ENCODE data around the gene TMC7. TPM values are rescaled to one million over a fixed set of nuclear protein-coding genes. Genes with fewer than 3 reads are reported as not detected.
A peak's percentile ranks its signal among the peaks of the same experiment; 100 is the strongest.

The TMC7 gene
- total and polyA plus RNA-seq, 9 of the 15 experiments (the other 6 are each of a cell fraction or from before 2014, with no cell fraction given): 0.08 to 2.0 (median 1.5) TPM

DNA sequence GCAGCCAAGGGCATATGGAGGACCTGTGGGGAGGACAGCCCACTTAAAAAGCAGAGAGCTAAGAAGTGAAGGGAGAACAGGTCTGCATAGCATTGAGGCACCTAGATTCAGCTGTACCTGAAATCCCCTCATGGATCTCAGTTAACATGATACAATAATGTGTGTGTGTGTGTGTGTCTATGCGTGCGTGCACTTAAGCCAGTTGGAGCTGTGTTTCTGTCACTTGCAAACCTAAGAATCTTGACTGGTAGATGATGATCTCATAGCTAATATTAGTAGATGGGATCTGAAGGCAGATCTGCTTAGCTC lies 128.3 kb downstream of the TMC7 start:
- intact Hi-C loops (cut with micrococcal nuclease) (no loop called here), in situ Hi-C loops (cut with MboI) (no loop called here)
- peaks cover 4 to 26% of the 10 kb centered on the region in 2 experiments; a peak in 3 of 5 replicates for H3K4me1 ChIP-seq (replicated peaks in 1 of 2; ENCODE audit: control insufficient read depth in 2 of 2, insufficient read depth in 2 of 2, low read length in 2 of 2)
- 69% methylated on average over 2 of the region's 2 CpGs for WGBS (ENCODE audit: insufficient coverage, low coverage, missing lambda C conversion rate)
- H3K27me3 ChIP-seq (ENCODE audit: control insufficient read depth in 2 of 2, insufficient read depth in 2 of 2, low read length in 2 of 2): no peaks in the 10 kb centered on the region
- H4K20me1 ChIP-seq (replicated peaks; ENCODE audit: control insufficient read depth, insufficient read depth, low read length): no peaks in the 10 kb centered on the region
- ATAC-seq (no peak), DNase-seq (ENCODE audit: extremely low read depth in 1 of 4, low spot score in 3 of 4) (no peak), FAIRE-seq (no peak)
- ChIA-PET POLR2A (interaction anchor here (1.1 to 1.8 kb wide), 3 partner anchors 11 to 67 kb away, joined by 3 to 5 read pairs (median 3); no protein-coding TSS in a partner anchor), CTCF (ENCODE audit: low intra/inter-chr PET ratio) (no interaction called here)
- no peaks in the 10 kb centered on the region for H3K9me1 ChIP-seq (ENCODE audit: control insufficient read depth, insufficient read depth, low read length)
- no peaks in the 10 kb centered on the region for H3K79me2 ChIP-seq (ENCODE audit: control insufficient read depth, insufficient read depth, low read length)
- H3K27ac ChIP-seq (ENCODE audit: extremely low read depth, low read depth, low read length): no peak overlapping the region
- BruUV-seq (replicated peaks): no TSS peak
- no peaks in the 10 kb centered on the region for H3K9me3 ChIP-seq (replicated peaks; ENCODE audit: control insufficient read depth, insufficient read depth, low read depth, low read length)
- H3K36me3 ChIP-seq (ENCODE audit: control insufficient read depth, insufficient read depth, low read length): no peaks in the 10 kb centered on the region
- H3K4me3 ChIP-seq: no peak overlapping the region
- H2AFZ ChIP-seq (ENCODE audit: low read depth, low read length): no peak overlapping the region
- no peak overlapping the region for H3K4me2 ChIP-seq (ENCODE audit: insufficient read depth, low read length)
- TF ChIP-seq, protein P1, sequence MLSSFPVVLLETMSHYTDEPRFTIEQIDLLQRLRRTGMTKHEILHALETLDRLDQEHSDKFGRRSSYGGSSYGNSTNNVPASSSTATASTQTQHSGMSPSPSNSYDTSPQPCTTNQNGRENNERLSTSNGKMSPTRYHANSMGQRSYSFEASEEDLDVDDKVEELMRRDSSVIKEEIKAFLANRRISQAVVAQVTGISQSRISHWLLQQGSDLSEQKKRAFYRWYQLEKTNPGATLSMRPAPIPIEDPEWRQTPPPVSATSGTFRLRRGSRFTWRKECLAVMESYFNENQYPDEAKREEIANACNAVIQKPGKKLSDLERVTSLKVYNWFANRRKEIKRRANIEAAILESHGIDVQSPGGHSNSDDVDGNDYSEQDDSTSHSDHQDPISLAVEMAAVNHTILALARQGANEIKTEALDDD (IDR thresholded peaks at IDR 0.05): no peak
- TF ChIP-seq ZNF263 (CRISPR knock-in tag; IDR thresholded peaks at IDR 0.05; ENCODE audit: borderline replicate concordance): peak; percentile 66; the same call in 1 of the 2 replicates
- no peak overlapping the region for H3K9ac ChIP-seq (ENCODE audit: insufficient read depth in 1 of 2, low read depth in 2 of 2, low read length in 2 of 2)

Small RNA genes within 50 kb of the gene (small RNA-seq; reads per million reads assigned to genes)
- not detected for gene RNU6-1340P

Other genes starting within 250 kb of the TMC7 start
- gene RPS15A, start 193.6 kb upstream of the TMC7 start, total RNA-seq (2014; rRNA removed): 1,397 and 1,443 TPM in 2 replicates
- gene RPS15A, start 193.6 kb upstream of the TMC7 start, total RNA-seq (2014; rRNA removed; fragmentation: Illumina TruSeq; extraction: Trizol): 3,559 and 3,761 TPM in 2 replicates
- 2,642 and 2,798 TPM in 2 replicates for gene RPS15A, start 193.6 kb upstream of the TMC7 start, total RNA-seq (2015; rRNA removed; fragmentation: Illumina TruSeq; extraction: Trizol)
- 1,796 and 2,160 TPM in 2 replicates for gene RPS15A, start 193.6 kb upstream of the TMC7 start, total RNA-seq (2021)
- gene RPS15A, start 193.6 kb upstream of the TMC7 start, polyA plus RNA-seq (2011; rRNA removed): 5,474 and 6,005 TPM in 2 replicates
- 3,581 and 3,787 TPM in 2 replicates for gene RPS15A, start 193.6 kb upstream of the TMC7 start, polyA plus RNA-seq (2014; fragmentation: Illumina TruSeq; extraction: Trizol)
- gene RPS15A, start 193.6 kb upstream of the TMC7 start, polyA plus RNA-seq (2014; fragmentation: Nextera tagmentation; extraction: Ambion mirVana): 1,000 to 10,000 TPM; 1,986 to 2,037 TPM
- gene RPS15A, start 193.6 kb upstream of the TMC7 start, polyA plus RNA-seq (2014; rRNA removed): 4,631 and 4,801 TPM in 2 replicates
- gene ARL6IP1, start 182.4 kb upstream of the TMC7 start, total RNA-seq (2014; rRNA removed): 102 and 224 TPM in 2 replicates
- 174 and 193 TPM in 2 replicates for gene ARL6IP1, start 182.4 kb upstream of the TMC7 start, total RNA-seq (2014; rRNA removed; fragmentation: Illumina TruSeq; extraction: Trizol)
- 135 and 146 TPM in 2 replicates for gene ARL6IP1, start 182.4 kb upstream of the TMC7 start, total RNA-seq (2015; rRNA removed; fragmentation: Illumina TruSeq; extraction: Trizol)
- 124 and 126 TPM in 2 replicates for gene ARL6IP1, start 182.4 kb upstream of the TMC7 start, total RNA-seq (2021)
- gene ARL6IP1, start 182.4 kb upstream of the TMC7 start, polyA plus RNA-seq (2011; rRNA removed): 223 and 306 TPM in 2 replicates
- 161 and 162 TPM in 2 replicates for gene ARL6IP1, start 182.4 kb upstream of the TMC7 start, polyA plus RNA-seq (2014; fragmentation: Illumina TruSeq; extraction: Trizol)
- 100 to 1,000 TPM; 291 to 391 TPM for gene ARL6IP1, start 182.4 kb upstream of the TMC7 start, polyA plus RNA-seq (2014; fragmentation: Nextera tagmentation; extraction: Ambion mirVana)
- gene ARL6IP1, start 182.4 kb upstream of the TMC7 start, polyA plus RNA-seq (2014; rRNA removed): 123 and 130 TPM in 2 replicates
- gene SMG1, start 57.5 kb upstream of the TMC7 start, total RNA-seq (2014; rRNA removed): 23.2 and 23.5 TPM in 2 replicates
- 37.6 and 43.3 TPM in 2 replicates for gene SMG1, start 57.5 kb upstream of the TMC7 start, total RNA-seq (2014; rRNA removed; fragmentation: Illumina TruSeq; extraction: Trizol)
- gene SMG1, start 57.5 kb upstream of the TMC7 start, total RNA-seq (2015; rRNA removed; fragmentation: Illumina TruSeq; extraction: Trizol): 35.2 and 35.4 TPM in 2 replicates
- gene SMG1, start 57.5 kb upstream of the TMC7 start, total RNA-seq (2021): 54.8 and 59.4 TPM in 2 replicates
- gene SMG1, start 57.5 kb upstream of the TMC7 start, polyA plus RNA-seq (2011; rRNA removed): 30.9 and 41.1 TPM in 2 replicates
- 28.3 and 32.0 TPM in 2 replicates for gene SMG1, start 57.5 kb upstream of the TMC7 start, polyA plus RNA-seq (2014; fragmentation: Illumina TruSeq; extraction: Trizol)
- 1 to 10 TPM; 3.4 to 3.7 TPM for gene SMG1, start 57.5 kb upstream of the TMC7 start, polyA plus RNA-seq (2014; fragmentation: Nextera tagmentation; extraction: Ambion mirVana)
- 24.1 and 24.4 TPM in 2 replicates for gene SMG1, start 57.5 kb upstream of the TMC7 start, polyA plus RNA-seq (2014; rRNA removed)
- 22.1 and 23.3 TPM in 2 replicates for gene COQ7, start 83.7 kb downstream of the TMC7 start, total RNA-seq (2014; rRNA removed)
- 11.2 and 13.0 TPM in 2 replicates for gene COQ7, start 83.7 kb downstream of the TMC7 start, total RNA-seq (2014; rRNA removed; fragmentation: Illumina TruSeq; extraction: Trizol)
- 12.2 and 13.0 TPM in 2 replicates for gene COQ7, start 83.7 kb downstream of the TMC7 start, total RNA-seq (2015; rRNA removed; fragmentation: Illumina TruSeq; extraction: Trizol)
- 22.5 and 23.4 TPM in 2 replicates for gene COQ7, start 83.7 kb downstream of the TMC7 start, total RNA-seq (2021)
- 12.2 and 15.2 TPM in 2 replicates for gene COQ7, start 83.7 kb downstream of the TMC7 start, polyA plus RNA-seq (2011; rRNA removed)
- gene COQ7, start 83.7 kb downstream of the TMC7 start, polyA plus RNA-seq (2014; fragmentation: Illumina TruSeq; extraction: Trizol): 19.6 and 24.0 TPM in 2 replicates
- gene COQ7, start 83.7 kb downstream of the TMC7 start, polyA plus RNA-seq (2014; fragmentation: Nextera tagmentation; extraction: Ambion mirVana): 1 to 10 TPM; 2.3 to 3.5 TPM
- gene COQ7, start 83.7 kb downstream of the TMC7 start, polyA plus RNA-seq (2014; rRNA removed): 26.1 and 33.4 TPM in 2 replicates
- 0.64 and 1.4 TPM in 2 replicates for gene ITPRIPL2, start 130.0 kb downstream of the TMC7 start, total RNA-seq (2014; rRNA removed)
- gene ITPRIPL2, start 130.0 kb downstream of the TMC7 start, total RNA-seq (2014; rRNA removed; fragmentation: Illumina TruSeq; extraction: Trizol): 0.76 and 0.80 TPM in 2 replicates
- 0.58 and 0.75 TPM in 2 replicates for gene ITPRIPL2, start 130.0 kb downstream of the TMC7 start, total RNA-seq (2015; rRNA removed; fragmentation: Illumina TruSeq; extraction: Trizol)
- 2.1 and 2.2 TPM in 2 replicates for gene ITPRIPL2, start 130.0 kb downstream of the TMC7 start, total RNA-seq (2021)
- 0.65 and 0.77 TPM in 2 replicates for gene ITPRIPL2, start 130.0 kb downstream of the TMC7 start, polyA plus RNA-seq (2011; rRNA removed)
- 0.48 and 0.54 TPM in 2 replicates for gene ITPRIPL2, start 130.0 kb downstream of the TMC7 start, polyA plus RNA-seq (2014; fragmentation: Illumina TruSeq; extraction: Trizol)
- under 1 TPM; 0.04 to 0.11 TPM for gene ITPRIPL2, start 130.0 kb downstream of the TMC7 start, polyA plus RNA-seq (2014; fragmentation: Nextera tagmentation; extraction: Ambion mirVana)
- gene ITPRIPL2, start 130.0 kb downstream of the TMC7 start, polyA plus RNA-seq (2014; rRNA removed): 0.45 and 1.3 TPM in 2 replicates
- gene SYT17, start 184.3 kb downstream of the TMC7 start, total RNA-seq (2014; rRNA removed): not detected in 2 replicates
- not detected in 2 replicates for gene SYT17, start 184.3 kb downstream of the TMC7 start, total RNA-seq (2014; rRNA removed; fragmentation: Illumina TruSeq; extraction: Trizol)
- gene SYT17, start 184.3 kb downstream of the TMC7 start, total RNA-seq (2015; rRNA removed; fragmentation: Illumina TruSeq; extraction: Trizol): not detected in 2 replicates
- gene SYT17, start 184.3 kb downstream of the TMC7 start, total RNA-seq (2021): not detected in 2 replicates
- gene SYT17, start 184.3 kb downstream of the TMC7 start, polyA plus RNA-seq (2011; rRNA removed): not detected in 2 replicates
- not detected in 2 replicates for gene SYT17, start 184.3 kb downstream of the TMC7 start, polyA plus RNA-seq (2014; fragmentation: Illumina TruSeq; extraction: Trizol)
- not detected for gene SYT17, start 184.3 kb downstream of the TMC7 start, polyA plus RNA-seq (2014; fragmentation: Nextera tagmentation; extraction: Ambion mirVana)
- gene SYT17, start 184.3 kb downstream of the TMC7 start, polyA plus RNA-seq (2014; rRNA removed): not detected in 2 replicates

All from K562 (cell line).